ENCODE measurements around the gene GATA5.

GATA5 gene

DNA sequence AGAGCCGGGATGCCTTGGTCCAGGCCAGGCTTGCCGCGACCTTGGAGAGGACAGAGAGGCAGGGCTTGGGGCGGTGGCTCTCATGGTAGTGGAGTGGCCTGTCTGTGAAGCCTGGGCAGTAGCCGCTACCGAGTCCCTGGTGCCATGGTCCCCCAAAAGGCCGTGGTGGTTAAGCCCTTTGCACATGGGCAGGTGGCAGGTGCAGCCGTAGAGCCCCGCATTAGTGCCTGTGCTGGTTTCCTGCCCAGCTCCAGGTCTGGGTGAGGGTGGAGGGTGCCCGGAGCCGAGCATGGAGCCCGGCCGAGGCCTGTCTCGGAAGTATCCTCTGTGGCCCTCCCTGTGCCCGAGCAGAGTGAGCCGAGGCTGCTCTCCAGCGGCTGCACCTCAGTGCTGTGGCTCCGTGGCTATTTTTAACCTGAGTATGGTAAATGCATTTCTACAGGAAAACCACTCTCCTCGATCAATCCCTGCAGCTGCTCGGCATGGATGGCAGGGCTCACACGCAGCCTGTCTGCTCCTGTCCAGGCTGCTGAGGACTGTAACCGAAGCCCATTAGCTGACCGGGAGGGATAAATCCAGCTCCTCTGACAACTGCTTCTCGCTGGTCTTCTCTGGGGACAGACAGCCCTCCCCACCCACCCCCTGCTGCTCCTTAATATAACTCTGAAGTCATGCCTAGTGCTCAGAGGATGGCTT is 36.3 kb upstream of the GATA5 start:
- H3K4me3 ChIP-seq (ENCODE audit: low read depth, low read length, poor library complexity, severe bottlenecking) = no peak overlapping the region
- H3K4me2 ChIP-seq (ENCODE audit: low read length) = no peak overlapping the region
- no peak overlapping the region for H3K27ac ChIP-seq (ENCODE audit: low read depth, low read length, poor library complexity, severe bottlenecking)
- no peaks in the 10 kb centered on the region for H4K20me1 ChIP-seq (ENCODE audit: insufficient read depth, low read length)
- no peaks in the 10 kb centered on the region for H3K9me3 ChIP-seq (ENCODE audit: low read length)
- no peaks in the 10 kb centered on the region for H3K79me2 ChIP-seq (ENCODE audit: insufficient read depth, low read length)
- H3K9me2 ChIP-seq (ENCODE audit: low read depth, low read length) = no peaks in the 10 kb centered on the region
- no peaks in the 10 kb centered on the region for H3F3A ChIP-seq (ENCODE audit: insufficient read depth, low read length)
- no peaks in the 10 kb centered on the region for H3K36me3 ChIP-seq (ENCODE audit: insufficient read depth, low read length)
- no peak overlapping the region for H2AFZ ChIP-seq (ENCODE audit: low read length)
- H3K4me1 ChIP-seq (ENCODE audit: insufficient read depth, low read length, severe bottlenecking) = no peaks in the 10 kb centered on the region
- H3K27me3 ChIP-seq (ENCODE audit: insufficient read depth, low read length) = no peaks in the 10 kb centered on the region
- H3K9ac ChIP-seq (ENCODE audit: low read length) = no peak overlapping the region
- TF ChIP-seq CTCF (IDR thresholded peaks at IDR 0.05; ENCODE audit: low read length) (no peak), EZH2 (IDR thresholded peaks at IDR 0.05; ENCODE audit: borderline replicate concordance, low read length) (no peak)

DNA sequence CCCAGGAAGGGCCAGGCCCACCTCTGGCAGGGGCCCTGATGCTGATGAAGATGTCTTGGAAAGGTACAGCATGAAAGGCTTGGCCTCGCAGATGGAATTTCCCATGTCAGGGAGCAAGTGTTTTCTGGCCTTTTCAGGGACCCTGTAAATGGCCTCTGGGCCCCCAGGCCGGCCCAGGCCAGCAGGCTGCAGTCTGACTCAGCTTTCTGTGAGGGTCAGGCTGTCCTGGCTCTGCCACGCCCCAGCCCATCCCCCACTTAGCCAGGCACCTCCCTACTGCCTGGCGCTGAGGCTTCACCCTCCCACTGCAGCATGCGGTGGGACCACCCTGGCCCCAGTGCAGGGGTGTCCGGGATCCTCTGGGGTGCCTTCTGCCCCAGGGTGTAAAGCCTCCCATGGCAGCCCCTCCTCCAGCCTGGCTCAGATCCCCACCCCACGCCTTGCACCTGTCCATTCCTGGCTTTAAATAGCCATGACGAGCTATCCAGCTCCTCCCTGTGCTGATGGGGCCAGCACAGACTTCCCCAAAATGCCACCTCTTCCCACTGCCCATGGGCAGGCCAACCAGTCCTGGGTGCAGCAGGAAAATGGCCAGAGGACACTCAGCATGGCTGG is 35.6 kb upstream of the GATA5 start:
- Histone ChIP-seq H3K9ac (ENCODE audit: low read length) (no peak overlapping the region), H3K4me2 (ENCODE audit: low read length) (no peak overlapping the region), H3F3A (ENCODE audit: insufficient read depth, low read length) (no peaks in the 10 kb centered on the region), H2AFZ (ENCODE audit: low read length) (no peak overlapping the region), H3K36me3 (ENCODE audit: insufficient read depth, low read length) (no peaks in the 10 kb centered on the region), H3K9me3 (ENCODE audit: low read length) (no peaks in the 10 kb centered on the region), H3K4me3 (ENCODE audit: low read depth, low read length, poor library complexity, severe bottlenecking) (no peak overlapping the region), H3K27ac (ENCODE audit: low read depth, low read length, poor library complexity, severe bottlenecking) (no peak overlapping the region), H3K27me3 (ENCODE audit: insufficient read depth, low read length) (no peaks in the 10 kb centered on the region), H4K20me1 (ENCODE audit: insufficient read depth, low read length) (no peaks in the 10 kb centered on the region), H3K9me2 (ENCODE audit: low read depth, low read length) (no peaks in the 10 kb centered on the region), H3K79me2 (ENCODE audit: insufficient read depth, low read length) (no peaks in the 10 kb centered on the region), H3K4me1 (ENCODE audit: insufficient read depth, low read length, severe bottlenecking) (no peaks in the 10 kb centered on the region)
- TF ChIP-seq EZH2 (IDR thresholded peaks at IDR 0.05; ENCODE audit: borderline replicate concordance, low read length) = no peak

DNA sequence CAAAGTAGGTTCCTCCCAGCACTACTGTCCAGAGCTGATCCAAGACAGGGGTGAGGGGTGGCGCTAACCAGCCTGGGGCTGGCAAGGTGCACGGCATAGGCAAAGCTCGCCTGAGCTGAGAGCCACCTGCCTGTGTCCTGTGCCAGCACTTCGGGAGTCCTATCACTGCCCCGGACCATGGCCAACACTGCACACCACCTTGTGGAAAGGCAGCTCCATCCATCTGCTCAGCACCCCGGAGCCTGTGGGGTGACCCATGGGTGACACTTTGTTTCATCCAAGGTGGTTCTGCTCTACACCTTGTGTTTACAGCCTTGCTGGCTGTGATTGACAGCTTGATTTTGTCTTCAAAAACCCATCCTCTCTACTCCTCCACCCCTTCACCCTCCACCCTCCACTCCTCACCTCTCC is 32.9 kb upstream of the GATA5 start:
- H3K9ac ChIP-seq (ENCODE audit: low read length) = no peak overlapping the region
- H2AFZ ChIP-seq (ENCODE audit: low read length) = no peak overlapping the region
- no peaks in the 10 kb centered on the region for H3K79me2 ChIP-seq (ENCODE audit: insufficient read depth, low read length)
- no peak overlapping the region for H3K27ac ChIP-seq (ENCODE audit: low read depth, low read length, poor library complexity, severe bottlenecking)
- H3K4me3 ChIP-seq (ENCODE audit: low read depth, low read length, poor library complexity, severe bottlenecking) = no peak overlapping the region
- no peak for TF ChIP-seq CTCF (IDR thresholded peaks at IDR 0.05; ENCODE audit: low read length)
- no peak for TF ChIP-seq EZH2 (IDR thresholded peaks at IDR 0.05; ENCODE audit: borderline replicate concordance, low read length)
- H3K9me2 ChIP-seq (ENCODE audit: low read depth, low read length) = no peaks in the 10 kb centered on the region
- no peaks in the 10 kb centered on the region for H3K9me3 ChIP-seq (ENCODE audit: low read length)
- H3F3A ChIP-seq (ENCODE audit: insufficient read depth, low read length) = no peaks in the 10 kb centered on the region
- no peaks in the 10 kb centered on the region for H3K27me3 ChIP-seq (ENCODE audit: insufficient read depth, low read length)
- H3K4me2 ChIP-seq (ENCODE audit: low read length) = no peak overlapping the region
- H3K4me1 ChIP-seq (ENCODE audit: insufficient read depth, low read length, severe bottlenecking) = no peaks in the 10 kb centered on the region
- no peaks in the 10 kb centered on the region for H3K36me3 ChIP-seq (ENCODE audit: insufficient read depth, low read length)
- H4K20me1 ChIP-seq (ENCODE audit: insufficient read depth, low read length) = no peaks in the 10 kb centered on the region
